ENCODE results near the gene JMJD4.
A peak's percentile ranks its signal among the peaks of the same experiment; 100 is the strongest.

Gene JMJD4

DNA sequence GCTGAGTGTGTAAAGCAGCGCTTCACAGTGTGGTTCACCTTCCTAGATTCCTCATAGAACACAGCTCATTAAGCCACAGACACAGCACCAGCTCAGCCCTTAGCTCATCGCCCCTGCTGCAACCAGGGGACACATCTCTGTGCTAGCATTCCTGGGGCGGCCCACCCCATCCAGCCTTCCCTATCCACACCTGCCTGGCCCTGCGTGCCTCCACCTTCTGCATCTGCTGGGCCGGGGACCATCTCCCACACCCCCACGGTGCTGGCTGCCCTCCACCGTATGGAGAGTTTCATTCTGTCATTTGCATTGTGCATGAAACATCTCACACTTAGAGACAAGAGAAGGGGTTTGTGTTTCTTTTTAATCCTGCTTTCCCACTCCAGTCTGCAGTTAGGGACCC is 44.6 kb upstream of the JMJD4 start:
- Histone ChIP-seq H3K9me3 (no peaks in the 10 kb centered on the region), H3K4me1 (peaks cover 0 to 11% (median 9%) of the 10 kb centered on the region in 4 donors), H3K4me3 (no peak overlapping the region), H3K36me3 (peaks cover 10 to 54% (median 15%) of the 10 kb centered on the region in 3 donors), H3K27ac (no peak overlapping the region), H3K27me3 (no peaks in the 10 kb centered on the region)
- peak in 1 of 2 donors; percentile 38 for DNase-seq
- TF ChIP-seq, protein P1, sequence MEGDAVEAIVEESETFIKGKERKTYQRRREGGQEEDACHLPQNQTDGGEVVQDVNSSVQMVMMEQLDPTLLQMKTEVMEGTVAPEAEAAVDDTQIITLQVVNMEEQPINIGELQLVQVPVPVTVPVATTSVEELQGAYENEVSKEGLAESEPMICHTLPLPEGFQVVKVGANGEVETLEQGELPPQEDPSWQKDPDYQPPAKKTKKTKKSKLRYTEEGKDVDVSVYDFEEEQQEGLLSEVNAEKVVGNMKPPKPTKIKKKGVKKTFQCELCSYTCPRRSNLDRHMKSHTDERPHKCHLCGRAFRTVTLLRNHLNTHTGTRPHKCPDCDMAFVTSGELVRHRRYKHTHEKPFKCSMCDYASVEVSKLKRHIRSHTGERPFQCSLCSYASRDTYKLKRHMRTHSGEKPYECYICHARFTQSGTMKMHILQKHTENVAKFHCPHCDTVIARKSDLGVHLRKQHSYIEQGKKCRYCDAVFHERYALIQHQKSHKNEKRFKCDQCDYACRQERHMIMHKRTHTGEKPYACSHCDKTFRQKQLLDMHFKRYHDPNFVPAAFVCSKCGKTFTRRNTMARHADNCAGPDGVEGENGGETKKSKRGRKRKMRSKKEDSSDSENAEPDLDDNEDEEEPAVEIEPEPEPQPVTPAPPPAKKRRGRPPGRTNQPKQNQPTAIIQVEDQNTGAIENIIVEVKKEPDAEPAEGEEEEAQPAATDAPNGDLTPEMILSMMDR (IDR thresholded peaks at IDR 0.05): no peak
- intact Hi-C loops (cut with DNase I; ENCODE audit: low total_unique reads): no loop called here

GRCh38 chr1:227779021-227779441 is 43.9 kb upstream of the JMJD4 start:
- DNase-seq: peak; percentile 10 to 42
- Histone ChIP-seq H3K27me3 (no peaks in the 10 kb centered on the region), H3K4me1 (peaks cover 0 to 14% (median 12%) of the 10 kb centered on the region in 4 donors), H3K36me3 (peaks cover 10 to 58% (median 15%) of the 10 kb centered on the region in 3 donors), H3K9me3 (no peaks in the 10 kb centered on the region), H3K4me3 (no peak overlapping the region), H3K27ac (no peak overlapping the region)
- TF ChIP-seq, protein P1 (IDR thresholded peaks at IDR 0.05): no peak
- intact Hi-C loops (cut with DNase I; ENCODE audit: low total_unique reads): no loop called here

DNA sequence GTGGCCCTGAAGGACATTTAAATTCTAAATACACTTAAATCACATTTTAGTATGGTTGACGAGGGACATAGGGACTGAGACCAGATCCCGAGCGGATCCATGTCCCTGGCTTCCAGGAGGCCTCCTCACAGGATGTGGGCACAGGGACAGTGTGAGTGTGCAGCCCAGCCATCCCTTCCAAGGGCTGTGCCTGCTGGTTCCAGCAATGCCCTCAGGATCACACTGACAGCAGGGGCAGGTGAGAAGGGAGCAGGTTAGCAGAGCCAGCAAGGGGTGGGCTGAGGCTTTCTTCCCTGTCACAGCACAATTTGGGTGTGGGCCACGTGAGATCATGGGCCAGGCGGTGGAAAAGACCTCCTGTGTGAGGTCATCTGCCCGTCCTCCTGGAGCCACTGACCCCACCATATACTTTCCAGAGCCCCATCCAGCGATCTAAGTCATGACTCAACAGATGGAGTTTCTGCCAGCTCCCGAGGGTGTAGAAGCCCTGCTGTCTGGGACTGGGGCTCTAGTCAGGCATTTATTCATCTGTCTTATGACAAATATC is 43.4 kb upstream of the JMJD4 start:
- Histone ChIP-seq H3K36me3 (peaks cover 10 to 64% (median 15%) of the 10 kb centered on the region in 3 donors), H3K4me1 (peaks cover 0 to 14% (median 12%) of the 10 kb centered on the region in 4 donors), H3K9me3 (no peaks in the 10 kb centered on the region), H3K4me3 (no peak overlapping the region), H3K27ac (no peak overlapping the region), H3K27me3 (no peaks in the 10 kb centered on the region)
- TF ChIP-seq, protein P1 (IDR thresholded peaks at IDR 0.05): no peak
- intact Hi-C loops (cut with DNase I; ENCODE audit: low total_unique reads): no loop called here
- DNase-seq: peak; percentile 19 to 39

DNA sequence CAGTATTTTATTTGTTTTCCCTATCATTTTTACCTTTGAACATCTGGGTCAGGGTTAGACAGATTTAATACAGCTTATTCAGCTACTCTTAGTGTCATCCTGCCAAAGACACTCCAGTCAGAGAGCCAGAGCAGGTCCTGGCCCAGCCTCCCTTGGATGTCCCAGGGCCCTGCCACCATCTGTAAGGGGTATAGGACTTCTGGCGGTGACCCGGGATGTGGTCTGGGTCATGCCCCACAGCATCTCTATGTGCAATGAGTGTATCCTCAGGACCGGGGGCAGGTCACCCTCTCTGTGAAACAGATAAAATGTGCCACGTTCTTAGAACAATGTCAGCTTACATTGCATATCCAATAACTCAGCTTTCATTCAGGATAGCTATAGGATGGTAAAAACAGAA is 42.5 kb upstream of the JMJD4 start:
- TF ChIP-seq, protein P1 (IDR thresholded peaks at IDR 0.05): no peak
- Histone ChIP-seq H3K4me3 (no peak overlapping the region), H3K9me3 (no peaks in the 10 kb centered on the region), H3K27me3 (no peaks in the 10 kb centered on the region), H3K27ac (no peak overlapping the region), H3K4me1 (peaks cover 0 to 14% (median 12%) of the 10 kb centered on the region in 4 donors), H3K36me3 (peaks cover 10 to 64% (median 15%) of the 10 kb centered on the region in 3 donors)
- peak; percentile 11 to 16 for DNase-seq
- intact Hi-C loops (cut with DNase I; ENCODE audit: low total_unique reads): no loop called here

DNA sequence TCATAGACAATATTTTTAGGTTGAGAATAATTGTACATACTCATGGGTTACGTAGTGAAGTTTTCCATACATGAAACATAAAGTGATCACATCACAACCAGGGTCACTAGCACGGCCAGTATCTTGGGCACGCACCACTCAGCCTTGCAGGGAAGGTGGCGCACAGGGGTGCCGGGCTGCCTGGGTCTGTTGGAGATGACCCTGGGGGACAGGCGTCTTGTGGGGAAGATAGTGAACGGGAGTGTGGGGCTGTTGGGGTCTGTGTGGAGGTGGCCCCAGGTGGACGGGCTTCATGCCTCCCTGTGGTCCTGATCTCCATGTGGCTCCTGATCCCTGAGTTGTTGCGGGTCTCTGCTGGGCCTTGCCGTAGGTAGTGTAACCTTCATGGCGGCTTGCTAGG is 42.1 kb upstream of the JMJD4 start:
- TF ChIP-seq, protein P1 (IDR thresholded peaks at IDR 0.05): no peak
- intact Hi-C loops (cut with DNase I; ENCODE audit: low total_unique reads): no loop called here
- Histone ChIP-seq H3K9me3 (no peaks in the 10 kb centered on the region), H3K36me3 (peaks cover 10 to 63% (median 13%) of the 10 kb centered on the region in 3 donors), H3K27me3 (no peaks in the 10 kb centered on the region), H3K4me1 (peaks cover 0 to 14% (median 12%) of the 10 kb centered on the region in 4 donors), H3K4me3 (no peak overlapping the region), H3K27ac (no peak overlapping the region)
- peak in 1 of 2 donors; percentile 9 for DNase-seq

All from tibial artery (tissue), 4 donors.